Gastroesophageal sphincter (tissue), 3 donors: ENCODE measurements around the gene AGBL1.

ENCODE experiments used
- POLR2A ChIP-seq, 2 donors: fragments of 450-650 bp; IDR thresholded peaks; one replicate each; pipeline ENCODE4 v1.6.1; 2017; ENCODE audit warnings: antibody characterized with exemption in 2 of 2, mild to moderate bottlenecking in 2 of 2, moderate library complexity in 1 of 2
- POLR2AphosphoS5 ChIP-seq: sonication (generic); formaldehyde crosslinking; IDR thresholded peaks from one replicate; pipeline ENCODE4 v1.6.1; 2017; ENCODE audit warnings: antibody characterized with exemption
- TF ChIP-seq, protein P1 (sequence below), 4 experiments: fragments of 200-600 bp in 2 of 4; fragments of 450-650 bp in 2 of 4; sonication (generic) in 1 of 4; IDR thresholded peaks; one replicate each; pipeline ENCODE4 v1.5.1; 2017 to 2019; ENCODE audit warnings: antibody characterized with exemption in 4 of 4, mild to moderate bottlenecking in 2 of 4, moderate library complexity in 2 of 4

DNA sequence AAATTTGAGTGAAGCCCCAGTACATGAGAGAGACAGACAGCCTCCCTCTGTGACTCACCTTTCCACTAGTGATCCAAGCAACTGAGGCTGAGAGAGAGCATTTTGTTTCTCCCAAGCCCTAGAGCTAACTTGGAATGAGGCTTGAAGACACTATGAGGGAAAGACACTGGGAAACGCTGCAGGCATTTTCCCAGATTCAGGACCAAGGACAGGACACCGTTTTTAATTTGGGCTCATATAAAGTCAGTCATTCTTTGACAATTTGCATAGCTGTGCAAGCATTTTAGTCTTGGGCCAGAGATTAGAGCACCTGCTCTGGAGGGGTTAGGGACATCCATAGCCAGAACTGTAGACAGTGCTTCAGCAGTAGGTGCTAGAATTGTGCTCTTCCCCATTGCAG lies 249.0 kb downstream of the AGBL1 start:
- TF ChIP-seq, protein P1, sequence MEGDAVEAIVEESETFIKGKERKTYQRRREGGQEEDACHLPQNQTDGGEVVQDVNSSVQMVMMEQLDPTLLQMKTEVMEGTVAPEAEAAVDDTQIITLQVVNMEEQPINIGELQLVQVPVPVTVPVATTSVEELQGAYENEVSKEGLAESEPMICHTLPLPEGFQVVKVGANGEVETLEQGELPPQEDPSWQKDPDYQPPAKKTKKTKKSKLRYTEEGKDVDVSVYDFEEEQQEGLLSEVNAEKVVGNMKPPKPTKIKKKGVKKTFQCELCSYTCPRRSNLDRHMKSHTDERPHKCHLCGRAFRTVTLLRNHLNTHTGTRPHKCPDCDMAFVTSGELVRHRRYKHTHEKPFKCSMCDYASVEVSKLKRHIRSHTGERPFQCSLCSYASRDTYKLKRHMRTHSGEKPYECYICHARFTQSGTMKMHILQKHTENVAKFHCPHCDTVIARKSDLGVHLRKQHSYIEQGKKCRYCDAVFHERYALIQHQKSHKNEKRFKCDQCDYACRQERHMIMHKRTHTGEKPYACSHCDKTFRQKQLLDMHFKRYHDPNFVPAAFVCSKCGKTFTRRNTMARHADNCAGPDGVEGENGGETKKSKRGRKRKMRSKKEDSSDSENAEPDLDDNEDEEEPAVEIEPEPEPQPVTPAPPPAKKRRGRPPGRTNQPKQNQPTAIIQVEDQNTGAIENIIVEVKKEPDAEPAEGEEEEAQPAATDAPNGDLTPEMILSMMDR (IDR thresholded peaks at IDR 0.05), result no peak
- TF ChIP-seq POLR2AphosphoS5, result no peak
- TF ChIP-seq POLR2A (IDR thresholded peaks at IDR 0.05), result no peak
